ENCODE data around the gene CTRB2.
"Not testable (repeated sequence)": the region's sequence is repeated elsewhere in the genome, so short reads cannot be mapped to it uniquely, and the experiment has no call there.

Gene CTRB2

DNA sequence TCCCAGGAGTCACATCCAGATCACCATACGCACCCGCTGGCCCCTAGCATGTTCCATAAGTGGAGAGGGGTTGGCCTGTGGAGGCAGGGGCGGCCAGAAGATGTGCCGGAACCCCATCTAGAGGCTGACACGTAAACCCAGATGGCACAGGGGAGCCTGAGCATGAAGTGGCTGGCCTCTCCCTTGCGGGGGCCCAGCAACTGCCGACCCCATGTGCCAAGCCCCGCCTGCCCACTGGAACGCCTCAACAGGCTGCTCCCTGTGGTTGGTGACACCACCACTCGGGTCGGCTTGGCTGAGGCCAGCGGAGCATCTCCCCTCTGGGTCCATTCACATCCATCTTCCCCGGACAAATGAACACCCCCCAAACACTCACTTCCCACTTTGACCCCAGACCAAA lies 35.0 kb upstream of the CTRB2 start:
- DNase-seq: no peak

DNA sequence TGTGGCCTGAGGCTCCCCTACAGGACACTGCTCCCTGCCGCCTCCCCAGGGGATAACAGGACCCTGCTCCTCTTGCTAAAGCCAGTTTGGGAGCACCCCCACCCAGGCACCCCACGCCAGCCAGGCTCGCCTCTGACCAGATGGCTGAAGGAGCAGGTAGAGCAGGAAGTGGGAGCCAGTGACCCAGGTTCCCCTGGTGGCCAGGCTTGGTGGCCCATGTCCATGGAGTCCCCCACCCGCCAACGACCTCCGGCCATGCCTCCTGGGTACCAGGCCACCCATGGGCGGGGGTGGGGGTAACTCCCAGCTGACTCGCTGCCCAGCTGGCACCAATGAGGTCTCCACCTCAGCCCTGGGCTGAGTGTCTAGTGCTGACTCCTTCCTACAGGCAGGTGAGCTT lies 34.5 kb upstream of the CTRB2 start:
- no peak for DNase-seq

DNA sequence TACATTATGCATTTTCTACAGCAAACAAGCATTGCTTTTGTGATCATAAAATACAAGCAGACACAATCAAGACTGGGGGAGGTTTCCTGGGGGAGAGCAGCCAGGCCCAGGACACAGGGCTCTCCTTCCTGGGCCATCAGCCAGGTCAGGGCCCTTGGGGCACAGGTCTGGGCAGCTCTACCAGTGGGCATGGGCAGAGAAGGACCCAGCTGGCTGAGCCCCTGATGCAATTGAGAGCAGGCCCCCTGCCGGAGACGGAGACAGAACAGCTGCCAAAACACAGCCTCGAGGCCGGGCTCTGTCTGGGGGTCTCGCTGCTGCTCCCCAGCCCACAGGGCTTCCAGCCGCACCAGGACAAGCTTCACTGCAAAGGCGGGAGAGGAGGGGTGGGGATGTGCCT lies 33.7 kb upstream of the CTRB2 start:
- not testable (repeated sequence) for DNase-seq

DNA sequence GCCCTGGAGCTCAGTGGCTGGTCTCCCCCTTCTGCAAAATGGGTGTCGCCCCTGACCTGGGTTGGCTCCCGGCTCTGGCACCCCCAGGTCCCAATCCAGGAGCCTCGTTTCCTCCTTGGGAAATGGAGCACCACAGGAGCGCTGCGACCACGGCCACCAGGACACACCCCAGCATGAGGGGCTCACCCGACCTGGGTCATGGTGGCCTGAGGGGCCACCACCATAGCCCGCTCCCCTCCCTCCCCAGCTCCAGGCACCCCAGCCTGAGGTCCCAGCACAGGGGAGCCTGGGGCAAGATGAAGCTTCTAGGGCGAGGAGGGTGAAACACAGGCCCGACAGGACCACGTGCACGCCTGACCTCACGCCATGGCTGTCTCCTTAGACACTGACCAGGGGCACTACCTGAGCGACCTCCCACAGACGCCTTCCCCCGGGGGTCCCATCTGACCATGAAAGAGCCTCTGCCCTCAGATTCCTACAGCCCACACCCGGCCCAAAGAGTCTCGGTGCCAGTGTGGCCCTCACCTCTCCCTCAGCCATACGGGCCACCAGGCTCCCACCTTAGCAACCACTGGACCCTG lies 32.7 kb upstream of the CTRB2 start:
- DNase-seq: no peak

DNA sequence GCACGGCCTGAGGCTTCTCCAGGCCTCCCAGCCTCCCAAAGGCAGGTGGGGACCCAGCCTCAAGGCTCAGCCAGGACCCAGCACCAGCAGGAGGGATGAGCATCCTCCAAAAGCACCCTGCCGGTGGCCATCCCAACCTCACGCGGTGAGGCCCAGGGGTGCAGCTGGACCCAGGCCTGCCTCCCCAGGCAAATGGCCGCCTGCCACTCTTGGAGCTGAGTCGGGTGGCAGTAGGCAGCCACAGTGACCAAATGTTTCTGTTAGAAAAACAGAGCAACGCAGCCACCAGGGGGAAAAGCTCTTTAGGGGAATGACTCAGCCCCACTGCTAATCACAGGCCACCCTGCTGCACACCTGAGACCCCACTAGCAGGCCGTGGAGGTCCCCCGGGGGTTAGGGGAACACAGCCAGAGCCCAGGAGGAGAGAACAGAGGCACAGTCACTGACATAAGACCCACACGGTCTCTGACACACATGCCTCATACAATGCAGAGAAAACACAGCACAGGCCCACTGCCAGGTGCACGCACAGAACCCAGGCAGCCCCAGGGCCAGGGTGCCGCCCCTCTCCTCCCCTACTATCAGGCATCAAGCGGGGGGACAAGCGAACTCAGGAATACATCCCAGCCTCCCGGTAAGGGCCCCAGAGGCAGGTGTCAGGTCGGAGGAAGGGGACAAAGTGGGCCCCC lies 32.0 kb upstream of the CTRB2 start:
- DNase-seq: no peak

DNA sequence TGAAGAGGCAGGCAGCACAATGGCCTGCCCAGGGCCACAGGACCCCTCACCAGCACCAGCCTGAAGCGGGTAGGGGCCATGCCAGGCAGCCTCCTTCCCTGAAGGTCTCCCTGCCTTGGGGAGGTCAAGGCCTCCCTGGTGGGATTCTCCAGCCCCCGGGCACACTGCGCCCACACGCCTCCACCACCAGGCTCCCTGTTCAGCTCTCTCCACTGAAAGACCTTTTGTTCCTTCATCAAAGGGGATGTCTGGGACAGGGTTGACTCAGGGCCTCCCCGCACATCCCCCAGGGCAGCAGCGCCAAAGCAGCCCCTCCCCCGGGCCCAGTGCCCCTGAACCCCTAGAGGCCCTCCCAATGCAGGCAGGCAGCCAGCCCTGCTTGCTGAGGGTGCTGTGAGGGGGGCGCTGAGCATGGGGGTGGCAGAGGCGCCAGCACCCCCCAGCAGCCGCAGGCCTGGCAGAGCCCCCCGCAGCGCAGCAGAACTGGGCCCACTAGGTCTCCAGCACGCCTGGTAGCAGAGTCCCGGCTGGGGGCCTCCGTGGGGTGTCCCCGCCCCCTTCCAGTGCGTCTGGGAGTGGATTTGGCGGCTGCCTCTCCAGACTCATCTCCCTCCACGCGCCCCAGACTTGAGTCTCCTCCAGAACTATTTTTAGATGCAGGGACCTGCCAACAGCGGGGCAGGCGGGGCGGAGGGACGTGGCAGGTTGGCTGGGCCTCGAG lies 31.3 kb upstream of the CTRB2 start:
- DNase-seq: no peak

DNA sequence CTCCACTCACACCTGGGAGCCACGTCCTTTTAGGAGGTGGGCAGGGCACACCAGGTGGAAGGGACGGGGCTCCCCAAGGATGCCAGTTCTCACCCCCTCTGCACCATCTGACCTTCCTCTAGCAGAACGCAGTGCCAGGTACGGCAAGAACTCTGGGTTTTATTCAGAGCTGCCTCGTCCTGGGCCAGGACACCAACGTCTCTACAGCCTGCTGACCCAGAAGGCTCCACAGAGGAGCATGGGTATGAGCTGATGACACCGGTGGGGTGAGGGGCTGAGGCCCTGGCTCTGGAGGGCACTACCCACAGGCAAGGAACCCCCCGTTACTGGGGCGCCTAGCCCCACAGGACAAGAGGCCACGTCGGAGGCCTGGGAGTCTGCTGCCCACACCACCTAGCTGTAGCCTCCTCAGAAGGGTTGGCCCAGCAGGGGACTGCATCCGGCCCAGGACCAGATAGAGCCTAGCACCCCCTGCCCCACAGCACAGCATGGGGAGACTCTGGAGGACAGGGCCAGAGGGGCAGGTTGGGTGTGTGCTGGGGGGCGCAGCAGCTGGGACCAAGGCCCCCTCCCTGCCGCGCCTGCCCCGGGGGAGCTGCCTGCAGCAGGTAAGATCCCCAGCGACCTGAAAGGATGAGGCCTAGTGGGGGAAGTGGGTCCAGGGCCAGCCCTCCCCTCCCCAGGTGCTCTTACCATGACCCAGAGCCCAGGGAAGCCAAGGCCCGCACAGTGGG lies 30.6 kb upstream of the CTRB2 start:
- DNase-seq: no peak

DNA sequence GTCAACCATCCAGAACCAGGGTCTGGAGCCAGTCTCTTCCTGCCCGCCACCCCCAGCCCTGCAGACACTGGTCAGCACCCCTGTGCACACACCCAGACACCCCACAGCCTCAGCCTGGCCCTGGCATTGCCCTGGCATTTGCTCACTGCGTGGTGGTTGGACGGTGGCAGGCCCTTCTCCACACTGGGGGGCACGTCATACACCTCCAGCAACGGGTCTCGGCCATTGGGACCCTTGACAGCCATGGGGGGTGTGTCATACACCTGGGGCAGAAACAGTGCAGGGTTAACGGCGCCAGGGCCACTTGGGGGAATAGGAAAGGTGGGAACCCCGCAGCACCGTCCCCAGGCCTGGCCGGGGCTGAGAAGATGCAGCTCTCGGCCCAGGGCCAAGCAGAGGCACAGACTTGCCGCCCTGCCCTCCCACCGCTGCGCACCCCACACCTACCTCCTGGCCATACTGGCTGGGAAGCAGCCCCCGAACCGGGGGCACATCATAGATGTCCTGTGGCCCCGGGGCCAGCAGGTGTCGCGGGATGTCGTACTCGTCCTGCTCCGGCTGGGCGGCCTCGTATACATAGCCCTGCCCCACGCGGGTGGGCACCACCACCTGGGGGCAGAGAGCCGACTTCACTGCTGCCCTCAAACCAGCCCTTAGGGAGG lies 29.9 kb upstream of the CTRB2 start:
- DNase-seq: no peak

DNA sequence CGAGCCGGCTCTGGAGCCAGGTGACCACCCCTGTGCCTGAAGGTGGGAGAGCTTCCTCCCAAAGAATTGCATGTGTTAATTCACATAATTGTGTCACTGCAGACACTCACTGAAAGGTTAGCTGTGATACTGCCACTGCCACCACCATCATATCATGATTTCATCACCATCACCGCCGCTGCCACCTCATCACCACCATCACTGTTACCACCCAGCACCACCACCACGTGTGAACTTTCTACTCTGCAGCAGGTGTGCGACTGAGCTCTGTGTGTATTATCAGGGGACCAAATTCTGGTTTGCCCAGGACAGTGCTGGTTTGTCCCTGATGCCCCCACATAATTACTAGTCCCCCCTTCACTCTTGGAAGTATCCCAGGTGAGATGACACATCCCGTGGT lies 29.3 kb upstream of the CTRB2 start:
- peak; percentile 59 for DNase-seq

DNA sequence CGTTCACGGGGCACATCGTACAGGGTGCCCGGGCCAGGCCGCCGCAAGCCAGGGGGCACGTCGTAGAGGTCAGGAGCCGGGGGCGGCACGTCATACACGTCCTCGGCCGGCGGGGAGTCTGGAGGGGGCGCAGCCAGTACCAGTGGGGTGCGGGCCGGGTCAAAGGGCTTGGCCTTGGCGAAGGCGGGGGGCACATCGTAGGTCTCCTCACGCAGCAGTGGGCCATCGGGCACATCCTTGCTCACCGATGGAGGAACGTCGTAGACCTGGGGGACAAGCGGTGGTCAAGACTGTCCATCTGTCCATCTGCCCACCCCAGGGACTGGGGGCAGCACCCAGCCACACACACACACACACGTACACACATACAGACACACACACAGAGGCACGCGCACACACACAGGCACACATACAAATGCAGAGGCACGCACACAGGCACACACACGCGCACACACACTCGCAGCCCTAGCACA lies 28.8 kb upstream of the CTRB2 start:
- DNase-seq: no peak

DNA sequence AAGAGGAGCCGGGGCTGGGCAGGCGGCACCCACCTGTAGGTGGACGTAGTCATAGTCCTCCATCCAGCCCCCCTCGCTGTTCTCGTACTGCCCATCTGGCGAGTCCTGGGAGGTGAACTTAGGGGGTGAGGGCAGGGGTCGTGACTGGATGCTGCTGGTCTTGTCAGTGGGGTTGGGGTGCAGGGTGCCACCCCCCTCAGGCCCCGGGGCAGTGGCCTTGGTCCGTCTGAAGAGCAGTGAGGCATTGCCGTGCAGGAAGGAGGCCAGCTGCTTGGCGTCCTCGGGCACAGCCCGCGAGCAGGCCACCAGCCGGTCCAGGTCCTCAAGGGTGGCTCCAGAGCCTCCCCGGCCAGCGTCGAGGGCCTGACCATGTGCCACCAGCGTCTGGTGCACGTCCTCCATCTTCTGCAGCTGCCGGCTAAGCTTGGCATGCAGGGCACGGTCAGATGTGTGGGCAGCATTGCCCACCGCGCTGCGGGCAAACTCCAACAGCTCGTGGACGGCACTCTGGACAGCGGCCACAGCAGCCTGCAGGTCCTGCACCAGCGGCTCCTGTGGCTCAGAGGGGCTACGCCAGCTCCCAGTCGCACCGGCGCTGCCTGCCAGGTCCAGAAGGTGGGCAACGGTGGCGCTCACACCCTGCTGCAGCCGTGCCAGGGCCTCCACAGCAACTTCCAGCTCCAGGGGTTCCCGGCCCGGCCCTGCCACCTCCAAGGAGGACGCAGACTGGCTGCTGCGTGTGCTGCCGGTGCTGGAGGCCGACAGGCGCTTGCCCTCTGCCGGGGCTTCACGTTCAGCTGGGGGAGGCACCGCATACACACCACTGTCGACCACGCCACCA lies 28.1 kb upstream of the CTRB2 start:
- no peak for DNase-seq

DNA sequence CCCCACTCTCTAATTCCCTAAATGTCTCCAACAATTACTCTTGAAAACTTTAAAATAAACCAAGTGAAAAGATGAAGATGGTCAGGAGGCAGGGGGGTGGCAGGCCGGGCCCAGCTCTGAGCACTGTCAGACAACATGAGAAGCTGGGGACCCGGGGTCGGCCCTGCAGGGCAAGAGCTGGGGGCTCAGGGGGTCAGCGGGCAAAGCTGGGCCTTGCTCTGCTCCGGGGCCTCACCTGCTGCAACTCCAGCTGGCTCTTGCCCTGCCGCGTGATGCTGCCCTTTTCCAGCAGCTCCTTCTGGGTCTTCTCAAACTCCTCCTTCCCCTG lies 26.6 kb upstream of the CTRB2 start:
- DNase-seq: no peak

DNA sequence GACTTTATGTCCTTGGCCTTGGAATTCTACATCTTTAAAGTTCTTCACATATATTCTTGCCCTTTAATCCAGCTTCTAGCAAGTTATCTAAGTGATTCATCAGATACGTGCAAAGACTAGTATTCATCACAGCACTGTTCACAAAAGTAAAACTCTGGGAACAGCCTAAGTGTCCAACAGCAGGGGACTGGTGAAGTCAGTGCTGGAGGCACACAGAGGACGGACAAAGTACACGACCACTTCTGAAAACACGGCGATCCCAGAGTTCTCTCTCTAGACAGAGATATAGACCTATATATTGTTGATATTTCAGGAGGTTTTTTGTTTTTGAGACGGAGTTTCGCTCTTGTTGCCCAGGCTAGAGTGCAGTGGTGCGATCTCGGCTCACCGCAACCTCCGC lies 24.6 kb upstream of the CTRB2 start:
- DNase-seq: no peak

DNA sequence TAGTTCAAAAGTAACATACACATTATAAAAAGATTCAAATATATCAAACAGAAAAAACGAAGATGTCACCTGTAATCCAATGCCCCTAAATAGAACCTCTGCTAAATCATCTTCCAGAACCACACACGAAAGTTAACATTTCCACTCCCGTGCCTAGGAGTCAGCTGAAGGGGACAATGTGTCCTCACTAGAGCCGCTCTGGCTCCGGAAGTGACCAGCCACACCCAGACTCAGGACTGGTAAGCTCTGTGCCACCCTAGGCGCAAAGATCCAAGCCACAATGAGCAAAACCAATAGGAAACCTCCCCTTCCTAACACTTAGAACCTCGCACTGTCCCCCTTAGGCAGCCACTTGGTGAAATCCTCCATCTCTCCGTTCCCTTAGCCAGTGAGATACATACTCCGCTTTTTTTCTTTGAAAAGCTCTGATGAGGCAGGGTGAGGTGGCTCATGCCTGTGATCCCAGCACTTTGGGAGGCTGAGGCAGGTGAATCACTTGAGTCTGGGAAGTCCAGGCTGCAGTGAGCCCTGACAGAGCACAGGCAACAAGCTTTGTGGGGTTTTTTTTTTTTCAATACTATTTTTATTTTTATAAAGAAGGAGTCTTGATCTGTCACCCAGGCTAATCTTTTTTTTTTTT lies 23.6 kb upstream of the CTRB2 start:
- DNase-seq: no peak

DNA sequence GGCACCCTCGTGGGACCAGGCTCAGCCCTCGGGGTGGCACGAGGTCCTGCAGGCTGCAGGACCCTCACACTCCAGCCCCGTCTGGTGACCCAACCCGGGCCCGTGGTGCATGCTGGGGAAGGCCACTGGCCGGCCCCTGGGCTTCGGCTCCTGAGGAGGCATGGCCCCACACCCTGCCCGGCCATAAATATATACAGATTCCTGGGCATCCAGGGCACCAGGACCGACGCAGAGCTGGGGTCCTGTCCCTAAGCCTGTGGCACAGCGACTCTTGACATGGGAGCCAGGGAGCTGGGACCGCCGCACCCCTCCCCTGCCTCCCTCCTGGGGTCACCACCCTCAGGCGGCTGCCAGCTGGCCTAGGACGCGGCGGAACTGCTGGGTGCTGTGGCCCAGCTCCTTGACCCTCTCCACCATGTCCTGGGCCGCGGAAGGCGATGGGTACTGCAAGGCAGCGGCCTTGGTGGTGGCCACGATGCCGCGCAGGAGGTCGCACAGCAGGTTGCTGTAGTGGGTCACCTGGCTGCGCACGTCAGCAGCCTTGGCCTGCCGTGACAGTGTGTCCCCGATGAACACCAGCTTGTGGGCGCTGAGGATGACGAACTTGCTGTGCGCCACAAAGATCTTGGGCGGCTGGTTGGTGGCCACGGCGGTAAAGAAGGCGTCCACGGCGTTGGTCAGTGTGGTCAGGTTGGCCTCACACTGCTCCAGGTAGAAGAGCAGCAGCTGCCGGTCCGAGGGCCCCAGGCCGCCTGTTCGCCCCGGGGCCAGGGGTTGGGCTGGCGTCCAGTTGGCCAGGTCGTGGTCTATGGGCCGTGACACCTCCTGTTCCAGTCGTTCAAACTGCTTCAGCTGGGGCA lies 22.4 kb upstream of the CTRB2 start:
- no peak for DNase-seq

DNA sequence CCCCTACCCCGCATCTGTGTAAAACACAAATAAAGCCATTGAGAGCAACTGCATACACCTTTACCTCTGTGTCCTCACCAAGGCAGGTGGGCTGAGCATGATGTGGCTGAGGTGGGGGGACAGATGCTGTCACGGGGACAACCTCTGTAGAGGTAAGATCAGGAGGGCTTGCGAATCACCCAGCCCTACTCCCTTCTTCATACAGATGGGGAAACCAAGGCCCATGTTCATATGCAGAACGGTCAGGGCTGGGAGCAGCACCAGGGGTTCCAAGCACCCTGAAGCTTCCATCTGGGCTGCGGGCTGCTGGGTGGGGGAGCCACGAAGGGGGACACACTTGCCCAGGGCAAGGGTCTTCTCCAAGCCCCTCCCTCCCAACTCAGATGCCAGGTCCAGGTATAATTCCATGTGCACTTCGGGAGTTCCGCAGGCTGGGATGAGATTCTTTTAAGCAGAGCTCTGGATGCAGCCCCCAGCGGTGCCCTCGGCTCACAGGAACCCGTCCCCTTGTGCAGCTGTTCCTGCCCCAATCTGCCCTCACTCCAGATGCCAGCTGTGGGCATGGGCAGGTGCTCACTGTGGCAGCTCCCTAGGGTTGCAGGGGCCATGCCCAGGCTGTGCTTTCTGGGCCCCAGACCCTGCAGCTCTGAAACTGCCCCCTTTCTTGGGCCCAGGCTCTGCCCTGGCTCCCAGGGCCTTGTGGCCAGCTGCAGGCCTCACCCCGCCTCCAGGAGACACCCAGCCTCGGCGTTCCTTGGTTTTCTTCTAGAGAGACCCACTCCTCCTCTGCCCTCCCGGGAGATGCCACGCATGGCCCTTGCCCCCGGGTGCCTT lies 21.4 kb upstream of the CTRB2 start:
- DNase-seq: no peak

DNA sequence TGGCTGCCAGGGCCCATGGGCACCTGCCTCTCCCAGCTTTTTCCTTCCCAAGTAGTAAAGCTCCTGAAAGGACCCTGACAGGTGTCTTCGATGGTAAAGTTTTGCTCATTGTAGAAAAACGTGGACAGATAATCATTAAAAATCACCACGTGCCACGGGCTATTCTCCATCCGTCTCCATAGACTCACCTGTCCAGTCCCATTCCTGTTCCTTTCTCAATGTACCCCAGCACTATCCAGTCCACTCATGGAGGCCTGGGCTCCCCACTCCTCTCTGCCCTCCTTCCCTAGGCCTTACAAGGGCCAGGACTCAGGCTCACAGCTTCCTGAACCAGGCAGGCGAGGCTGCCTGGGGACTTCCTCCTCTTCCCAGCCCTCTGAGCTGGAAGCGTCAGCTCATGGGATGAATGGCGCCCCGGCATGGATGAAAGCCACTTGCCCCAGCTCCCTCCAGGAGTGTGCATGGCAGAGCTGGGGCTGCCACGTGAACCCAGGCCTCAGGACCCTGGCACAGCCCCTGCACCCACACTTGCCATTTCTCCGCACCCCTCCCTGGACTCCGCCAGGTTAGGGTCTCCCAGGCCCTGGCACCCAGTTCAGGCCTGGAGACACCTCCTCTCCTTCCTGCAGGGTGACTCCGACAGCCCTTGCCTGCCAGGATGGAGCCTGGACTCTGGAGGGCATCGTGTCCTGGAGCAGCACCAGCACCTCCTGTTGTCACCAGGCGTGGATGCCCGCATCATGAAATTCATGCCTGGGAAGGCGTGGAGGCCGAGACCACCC lies 20.6 kb upstream of the CTRB2 start:
- DNase-seq: no peak

DNA sequence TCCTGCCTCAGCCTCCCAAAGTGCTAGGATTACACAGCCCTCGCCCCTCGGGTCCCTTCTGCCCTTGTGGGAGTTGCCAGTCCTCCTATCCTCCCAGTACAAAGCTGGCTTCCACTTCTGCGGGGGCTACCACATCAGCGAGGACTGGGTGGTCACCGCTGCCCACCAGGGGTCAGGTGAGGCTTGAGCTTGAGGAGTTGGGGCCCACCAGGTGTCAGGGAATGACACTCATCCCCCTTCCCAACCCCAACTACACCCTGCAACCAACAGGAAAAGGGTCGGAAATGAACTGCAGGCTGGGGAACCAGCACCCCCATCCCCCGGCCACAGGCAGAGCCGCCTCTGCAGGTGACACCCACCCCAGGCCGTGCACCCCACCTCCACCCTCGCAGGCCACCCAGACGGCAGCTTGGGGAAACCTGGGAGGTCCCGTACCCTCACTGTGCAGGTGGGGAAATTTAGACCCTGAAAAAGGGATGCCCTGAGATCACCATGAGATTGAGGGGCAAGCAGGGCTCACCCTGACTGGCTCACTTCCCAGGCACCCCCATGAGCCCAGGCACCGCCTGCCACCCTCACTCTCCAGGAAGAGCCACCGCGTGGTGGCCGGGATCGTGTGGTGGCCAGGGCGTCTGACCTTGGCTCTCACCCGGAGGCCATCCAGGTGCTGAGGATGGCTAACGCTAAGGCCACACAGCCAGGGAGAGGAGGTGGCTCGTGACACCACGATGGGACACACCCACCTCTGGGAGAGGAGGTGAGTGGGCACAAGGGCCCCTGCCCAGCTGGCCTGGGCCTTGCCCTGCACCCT lies 19.8 kb upstream of the CTRB2 start:
- no peak for DNase-seq

Data from stimulated activated CD4-positive, alpha-beta T cell treated with anti-CD3 and anti-CD28 coated beads, Interleukin-1b, Interleukin-23, amount 100 ng/mL, for 48 hours (primary cell).